ENCODE results near the gene SEZ6. TPM values are rescaled to one million over a fixed set of nuclear protein-coding genes. Genes with fewer than 3 reads are reported as not detected.
A peak's percentile ranks its signal among the peaks of the same experiment; 100 is the strongest.

SEZ6 gene
- total RNA-seq, 2 donors from 2014 or later: 0.20 TPM; not detected in 1

DNA sequence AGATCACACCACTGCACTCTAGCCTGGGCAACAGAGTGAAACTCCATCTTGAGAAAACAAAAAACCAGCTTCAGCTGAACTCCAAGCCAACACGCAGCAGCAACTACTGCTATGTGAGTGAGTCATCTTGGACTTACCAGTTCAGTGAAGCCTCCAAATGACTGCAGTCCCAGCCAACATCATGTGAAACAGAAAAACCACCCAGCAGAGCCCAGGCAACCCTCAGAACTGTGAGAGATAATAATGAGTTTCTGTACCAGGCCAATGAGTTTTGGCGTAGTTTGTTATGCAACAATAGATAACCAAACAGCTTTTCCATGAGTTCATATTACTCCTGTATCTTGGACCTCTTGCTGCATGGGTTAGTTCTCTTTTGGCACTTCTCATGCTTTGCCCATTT lies 77.8 kb downstream of the SEZ6 start:
- H3K27ac Mint-ChIP-seq: no peak overlapping the region
- H3K4me3 Mint-ChIP-seq: no peak overlapping the region
- no peak overlapping the region for H3K27ac ChIP-seq (ENCODE audit: low read depth, low read length)
- H3K9me3 ChIP-seq (ENCODE audit: control insufficient read depth, low read length): peaks cover 4% of the 10 kb centered on the region
- DNase-seq: no peak
- no peaks in the 10 kb centered on the region for H3K27me3 Mint-ChIP-seq (ENCODE audit: insufficient read depth)
- WGBS, 2 experiments (ENCODE audit: insufficient coverage in 1 of 2, insufficient read length in 1 of 2): 100% methylated on average over 2 of the region's 2 CpGs
- no peak overlapping the region for H3K9ac ChIP-seq (ENCODE audit: extremely low read depth, low read length, poor library complexity, severe bottlenecking)
- no peak overlapping the region for H3K4me3 ChIP-seq (ENCODE audit: low read length)
- H3K4me1 ChIP-seq (ENCODE audit: control insufficient read depth, insufficient read depth, low read length): no peaks in the 10 kb centered on the region
- H3K9me3 Mint-ChIP-seq: no peaks in the 10 kb centered on the region
- no peaks in the 10 kb centered on the region for H3K27me3 ChIP-seq (ENCODE audit: control insufficient read depth, insufficient read depth, low read length, poor library complexity, severe bottlenecking)
- H3K4me1 Mint-ChIP-seq: peaks cover 5% of the 10 kb centered on the region
- peaks cover 58% of the 10 kb centered on the region for H3K36me3 Mint-ChIP-seq (ENCODE audit: low read depth)
- TF ChIP-seq, protein P1, sequence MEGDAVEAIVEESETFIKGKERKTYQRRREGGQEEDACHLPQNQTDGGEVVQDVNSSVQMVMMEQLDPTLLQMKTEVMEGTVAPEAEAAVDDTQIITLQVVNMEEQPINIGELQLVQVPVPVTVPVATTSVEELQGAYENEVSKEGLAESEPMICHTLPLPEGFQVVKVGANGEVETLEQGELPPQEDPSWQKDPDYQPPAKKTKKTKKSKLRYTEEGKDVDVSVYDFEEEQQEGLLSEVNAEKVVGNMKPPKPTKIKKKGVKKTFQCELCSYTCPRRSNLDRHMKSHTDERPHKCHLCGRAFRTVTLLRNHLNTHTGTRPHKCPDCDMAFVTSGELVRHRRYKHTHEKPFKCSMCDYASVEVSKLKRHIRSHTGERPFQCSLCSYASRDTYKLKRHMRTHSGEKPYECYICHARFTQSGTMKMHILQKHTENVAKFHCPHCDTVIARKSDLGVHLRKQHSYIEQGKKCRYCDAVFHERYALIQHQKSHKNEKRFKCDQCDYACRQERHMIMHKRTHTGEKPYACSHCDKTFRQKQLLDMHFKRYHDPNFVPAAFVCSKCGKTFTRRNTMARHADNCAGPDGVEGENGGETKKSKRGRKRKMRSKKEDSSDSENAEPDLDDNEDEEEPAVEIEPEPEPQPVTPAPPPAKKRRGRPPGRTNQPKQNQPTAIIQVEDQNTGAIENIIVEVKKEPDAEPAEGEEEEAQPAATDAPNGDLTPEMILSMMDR (conservative IDR thresholded peaks at IDR 0.05): no peak
- peaks cover 71% of the 10 kb centered on the region for H3K36me3 ChIP-seq (ENCODE audit: control insufficient read depth, insufficient read depth, low read length)

DNA sequence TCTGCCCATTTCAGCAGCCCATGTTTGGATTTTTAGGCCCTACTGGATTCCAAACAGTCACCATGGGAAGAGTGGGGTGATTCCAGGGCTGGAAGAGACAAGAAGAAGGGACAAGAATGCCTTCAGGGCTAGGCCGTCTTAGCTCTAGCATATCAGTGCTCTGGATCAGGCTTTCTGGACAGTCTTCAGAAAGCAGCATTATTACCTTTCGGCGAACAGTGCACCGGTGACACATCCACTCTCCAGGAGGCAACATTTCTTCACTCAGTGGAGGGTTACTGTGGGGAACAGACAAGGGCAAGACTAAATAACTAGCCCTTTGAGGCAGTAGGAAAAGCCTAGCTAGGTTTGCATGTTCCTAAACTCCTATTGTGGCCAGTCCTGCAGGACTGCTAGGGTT lies 79.0 kb downstream of the SEZ6 start:
- WGBS, 2 experiments (ENCODE audit: insufficient coverage in 1 of 2, insufficient read length in 1 of 2): 95 to 96% methylated on average over 4 of the region's 4 CpGs
- H3K27ac ChIP-seq (ENCODE audit: low read depth, low read length): no peak overlapping the region

DNA sequence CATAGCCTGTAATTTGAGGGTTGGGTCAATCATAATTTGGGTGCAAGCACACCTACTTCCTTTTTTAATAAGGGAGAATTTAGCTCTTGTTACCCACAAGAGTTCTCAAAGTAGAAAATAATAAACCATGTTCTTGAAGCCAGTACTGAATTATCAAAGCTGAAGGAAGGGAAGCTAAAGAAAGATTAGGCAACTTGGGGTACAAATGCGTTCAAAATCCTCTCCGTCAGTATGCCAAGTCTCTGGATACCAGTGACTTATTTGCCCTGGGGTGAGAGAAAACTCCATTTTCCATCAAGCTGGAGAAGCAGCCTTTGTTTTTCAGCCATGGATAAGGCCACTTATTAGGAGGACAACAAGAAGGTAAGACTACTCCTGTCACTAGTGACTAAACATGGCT lies 79.5 kb downstream of the SEZ6 start:
- H3K27ac ChIP-seq (ENCODE audit: low read depth, low read length): no peak overlapping the region
- H3K27me3 ChIP-seq (ENCODE audit: control insufficient read depth, insufficient read depth, low read length, poor library complexity, severe bottlenecking): no peaks in the 10 kb centered on the region
- H3K9ac ChIP-seq (ENCODE audit: extremely low read depth, low read length, poor library complexity, severe bottlenecking): no peak overlapping the region
- H3K36me3 ChIP-seq (ENCODE audit: control insufficient read depth, insufficient read depth, low read length): peaks cover 72% of the 10 kb centered on the region
- no peak overlapping the region for H3K4me3 ChIP-seq (ENCODE audit: low read length)
- H3K27ac Mint-ChIP-seq: no peak overlapping the region
- H3K4me3 Mint-ChIP-seq: no peak overlapping the region
- no peaks in the 10 kb centered on the region for H3K4me1 ChIP-seq (ENCODE audit: control insufficient read depth, insufficient read depth, low read length)
- H3K36me3 Mint-ChIP-seq (ENCODE audit: low read depth): peaks cover 62% of the 10 kb centered on the region
- 96 to 100% methylated on average over 2 of the region's 2 CpGs for WGBS, 2 experiments (ENCODE audit: insufficient coverage in 1 of 2, insufficient read length in 1 of 2)
- DNase-seq: no peak
- H3K4me1 Mint-ChIP-seq: peaks cover 5% of the 10 kb centered on the region
- no peaks in the 10 kb centered on the region for H3K9me3 Mint-ChIP-seq
- no peaks in the 10 kb centered on the region for H3K27me3 Mint-ChIP-seq (ENCODE audit: insufficient read depth)
- H3K9me3 ChIP-seq (ENCODE audit: control insufficient read depth, low read length): peaks cover 4% of the 10 kb centered on the region
- TF ChIP-seq, protein P1 (conservative IDR thresholded peaks at IDR 0.05): no peak

More for the DNA sequence above, 79.0 kb downstream of the SEZ6 start:
- TF ChIP-seq, protein P1 (conservative IDR thresholded peaks at IDR 0.05): no peak
- Histone ChIP-seq H3K4me3 (ENCODE audit: low read length) (no peak overlapping the region), H3K9ac (ENCODE audit: extremely low read depth, low read length, poor library complexity, severe bottlenecking) (no peak overlapping the region), H3K36me3 (ENCODE audit: control insufficient read depth, insufficient read depth, low read length) (peaks cover 71% of the 10 kb centered on the region), H3K4me1 (ENCODE audit: control insufficient read depth, insufficient read depth, low read length) (no peaks in the 10 kb centered on the region), H3K9me3 (ENCODE audit: control insufficient read depth, low read length) (peaks cover 4% of the 10 kb centered on the region), H3K27me3 (ENCODE audit: control insufficient read depth, insufficient read depth, low read length, poor library complexity, severe bottlenecking) (no peaks in the 10 kb centered on the region)
- DNase-seq: no peak
- Mint-ChIP-seq H3K9me3 (no peaks in the 10 kb centered on the region), H3K36me3 (ENCODE audit: low read depth) (peaks cover 60% of the 10 kb centered on the region), H3K4me3 (no peak overlapping the region), H3K27me3 (ENCODE audit: insufficient read depth) (no peaks in the 10 kb centered on the region), H3K27ac (peak overlapping the region; percentile 29), H3K4me1 (peaks cover 5% of the 10 kb centered on the region)

All from endodermal cell (in vitro differentiated cells).